OCI-LY7 (cell line): ENCODE measurements around the gene ARHGAP33.

ENCODE experiments used
- CTCF ChIP-seq: fragments of 200-600 bp; sonication (generic); conservative IDR thresholded peaks from 2 replicates; pipeline ENCODE4 v1.5.1; 2014; ENCODE audit warnings: mild to moderate bottlenecking, antibody characterized with exemption, low read length, moderate library complexity, mixed read lengths
- EZH2phosphoT487 ChIP-seq: fragments of 200-600 bp; sonication (generic); IDR thresholded peaks from 2 replicates; pipeline ENCODE4 v1.6.1; 2018; ENCODE audit warnings: low read depth, borderline replicate concordance, mild to moderate bottlenecking, mixed run types, antibody characterized with exemption, low read length, moderate library complexity, mixed read lengths

- TF ChIP-seq CTCF, result no peak
- no peak for TF ChIP-seq EZH2phosphoT487
Measured at GRCh38 chr19:35766571-35767104, 8.7 kb upstream of the ARHGAP33 start.
